Keratinocyte (primary cell): ENCODE measurements around the gene VWA5A. TPM values are rescaled to one million over a fixed set of nuclear protein-coding genes. Genes with fewer than 3 reads are reported as not detected.

ENCODE experiments used
- DNase-seq: peaks from one replicate; pipeline ENCODE4 v3.0.0-alpha.2; 2011; ENCODE audit warnings: low read depth, missing footprints, low spot score
- FAIRE-seq: peaks from 2 replicates; lab custom pipeline; 2011; peaks lifted over from hg19 to GRCh38; lab: Jason Lieb, UNC
- H2AFZ ChIP-seq: 2 replicates; pipeline ENCODE4 v1.6.0; 2012; ENCODE audit warnings: low read length, control low read depth, inconsistent platforms; ENCODE audit not compliant: control insufficient read depth
- H3K27ac ChIP-seq: 2 replicates; pipeline ENCODE4 v1.5.1; 2011; ENCODE audit warnings: low read length; ENCODE audit not compliant: control insufficient read depth, insufficient read depth
- H3K27me3 ChIP-seq: 3 replicates; pipeline ENCODE4 v1.6.0; 2011; ENCODE audit warnings: low read length; ENCODE audit not compliant: control insufficient read depth, insufficient read depth; ENCODE audit errors: extremely low read depth
- H3K36me3 ChIP-seq, 2 experiments: 2 replicates in 1 of 2; 3 replicates in 1 of 2; pipeline ENCODE4 v1.5.1; 2011; ENCODE audit warnings: low read length in 2 of 2, mild to moderate bottlenecking in 1 of 2; ENCODE audit not compliant: control insufficient read depth in 2 of 2, insufficient read depth in 2 of 2; ENCODE audit errors: extremely low read depth in 1 of 2
- H3K4me1 ChIP-seq: 3 replicates; pipeline ENCODE4 v1.5.1; 2011; ENCODE audit warnings: low read length; ENCODE audit not compliant: control insufficient read depth, insufficient read depth; ENCODE audit errors: extremely low read depth
- H3K4me2 ChIP-seq: 3 replicates; pipeline ENCODE4 v1.6.0; 2011; ENCODE audit warnings: low read depth, low read length; ENCODE audit not compliant: control insufficient read depth, insufficient read depth; ENCODE audit errors: extremely low read depth
- H3K4me3 ChIP-seq, 3 experiments: fragments of 200-600 bp in 1 of 3; sonication (generic) in 1 of 3; 2 replicates in 2 of 3; 3 replicates in 1 of 3; pipeline ENCODE4 v1.5.1; 2011 to 2016; ENCODE audit warnings: low read length in 3 of 3, mild to moderate bottlenecking in 3 of 3, control low read depth in 2 of 3, inconsistent platforms in 1 of 3, low read depth in 1 of 3, mixed read lengths in 1 of 3, mixed run types in 1 of 3, moderate library complexity in 1 of 3; ENCODE audit not compliant: control insufficient read depth in 2 of 3, insufficient read depth in 2 of 3; ENCODE audit errors: extremely low read depth in 1 of 3
- H3K79me2 ChIP-seq: 2 replicates; pipeline ENCODE4 v1.6.0; 2012; ENCODE audit warnings: low read length; ENCODE audit not compliant: control insufficient read depth, insufficient read depth
- H3K9ac ChIP-seq: 3 replicates; pipeline ENCODE4 v1.6.0; 2011; ENCODE audit warnings: low read length; ENCODE audit not compliant: control insufficient read depth, insufficient read depth; ENCODE audit errors: extremely low read depth
- H3K9me1 ChIP-seq: 3 replicates; pipeline ENCODE4 v1.6.0; 2011; ENCODE audit warnings: low read length; ENCODE audit not compliant: control insufficient read depth, insufficient read depth; ENCODE audit errors: extremely low read depth
- H3K9me3 ChIP-seq: 2 replicates; pipeline ENCODE4 v1.5.1; 2012; ENCODE audit warnings: low read depth, low read length; ENCODE audit not compliant: control insufficient read depth
- H4K20me1 ChIP-seq: 3 replicates; pipeline ENCODE4 v1.6.0; 2011; ENCODE audit warnings: low read length; ENCODE audit not compliant: control insufficient read depth, insufficient read depth; ENCODE audit errors: extremely low read depth
- CTCF ChIP-seq, 3 experiments: IDR thresholded peaks in 1 of 3; conservative IDR thresholded peaks in 1 of 3; optimal IDR thresholded peaks in 1 of 3; 2 replicates in 2 of 3; 3 replicates in 1 of 3; pipeline versions ENCODE3 to v1.5.1; 2011; ENCODE audit warnings: low read length in 3 of 3, mild to moderate bottlenecking in 3 of 3, moderate library complexity in 2 of 3, control low read depth in 1 of 3, inconsistent platforms in 1 of 3; ENCODE audit not compliant: insufficient read depth in 2 of 3; ENCODE audit errors: extremely low read depth in 1 of 3
- EZH2 ChIP-seq: IDR thresholded peaks from one replicate; pipeline ENCODE4 v1.6.1; 2012; ENCODE audit warnings: inconsistent platforms, mild to moderate bottlenecking, low read length, moderate library complexity
- dilution Hi-C: fragments of 300-500 bp; cut with MboI; formaldehyde crosslinking; loops from one replicate; pipeline ENCODE4 v1.7.0; 2020; ENCODE audit warnings: low sequenced_read_pairs; ENCODE audit not compliant: extremely low pct_ligation_motif_present
- polyA plus RNA-seq, 5 experiments: library from polyadenylated mRNA; depleted of rRNA in 3 of 5; stranded (reverse) in 3 of 5; stranded (forward) in 1 of 5; unstranded in 1 of 5; fragments of >200 nt; gene quantifications; 1 replicate in 1 of 5; 2 replicates in 3 of 5; 3 replicates in 1 of 5; pipeline versions ENCODE4 v1.2.1 to v1.2.3, GENCODE V29; 2011 to 2012; ENCODE audit warnings: missing spikeins in 2 of 5, low read depth in 1 of 5, low replicate concordance in 1 of 5

VWA5A gene
- polyA plus RNA-seq, 1 donor (not counting 4 experiments of a cell fraction or from before 2014, with no cell fraction given): 36.4 TPM

GRCh38 chr11:124119103-124119502, 3.9 kb downstream of the VWA5A start:
- Histone ChIP-seq H3K36me3 (peaks cover 24 to 27% of the 10 kb centered on the region in 2 experiments), H4K20me1 (no peaks in the 10 kb centered on the region), H2AFZ (no peak overlapping the region), H3K79me2 (no peaks in the 10 kb centered on the region), H3K9me3 (no peaks in the 10 kb centered on the region), H3K4me1 (peaks cover 13% of the 10 kb centered on the region), H3K4me3 (no peak overlapping the region), H3K9ac (no peak overlapping the region), H3K9me1 (no peaks in the 10 kb centered on the region), H3K27ac (no peak overlapping the region), H3K4me2 (no peak overlapping the region), H3K27me3 (no peaks in the 10 kb centered on the region)
- dilution Hi-C loops: no loop called here
- DNase-seq: no peak
- FAIRE-seq: no peak
- TF ChIP-seq EZH2 (no peak), CTCF (optimal IDR thresholded peaks at IDR 0.05 in 1 of 3, IDR thresholded peaks at IDR 0.05 in 1 of 3, conservative IDR thresholded peaks at IDR 0.05 in 1 of 3; ENCODE audit: extremely low read depth in 1 of 3, insufficient read depth in 2 of 3, low read length in 3 of 3) (no peak)

GRCh38 chr11:124120891-124121290, 5.6 kb downstream of the VWA5A start:
- no peak overlapping the region for H3K9ac ChIP-seq
- no peak for FAIRE-seq
- no peak for DNase-seq
- H3K36me3 ChIP-seq: peaks cover 27 to 29% of the 10 kb centered on the region in 2 experiments
- no peak overlapping the region for H3K4me2 ChIP-seq
- no peak overlapping the region for H2AFZ ChIP-seq
- H3K4me3 ChIP-seq: no peak overlapping the region
- H3K79me2 ChIP-seq: no peaks in the 10 kb centered on the region
- no peak for TF ChIP-seq EZH2
- TF ChIP-seq CTCF (optimal IDR thresholded peaks at IDR 0.05 in 1 of 3, IDR thresholded peaks at IDR 0.05 in 1 of 3, conservative IDR thresholded peaks at IDR 0.05 in 1 of 3; ENCODE audit: extremely low read depth in 1 of 3, insufficient read depth in 2 of 3, low read length in 3 of 3): no peak
- no peak overlapping the region for H3K27ac ChIP-seq
- dilution Hi-C loops: no loop called here
- no peaks in the 10 kb centered on the region for H4K20me1 ChIP-seq
- peaks cover 5% of the 10 kb centered on the region for H3K4me1 ChIP-seq
- no peaks in the 10 kb centered on the region for H3K9me3 ChIP-seq
- no peaks in the 10 kb centered on the region for H3K27me3 ChIP-seq
- H3K9me1 ChIP-seq: no peaks in the 10 kb centered on the region
